HepG2 (cell line): ENCODE data around the gene LSM12. TPM values are rescaled to one million over a fixed set of nuclear protein-coding genes. Genes with fewer than 3 reads are reported as not detected.

Experiments used
- CBX1 ChIP-seq: IDR thresholded peaks from one replicate; pipeline ENCODE4 v1.6.1; 2016; ENCODE audit warnings: antibody characterized with exemption, low read depth
- CC2D1A ChIP-seq: sonication (generic); formaldehyde crosslinking; IDR thresholded peaks from 2 replicates; pipeline ENCODE4 v1.8.1; 2023; ENCODE audit warnings: mild to moderate bottlenecking, missing genetic modification reagents
- CENPX ChIP-seq: sonication (generic); formaldehyde crosslinking; IDR thresholded peaks from 2 replicates; pipeline ENCODE4 v1.9.0; 2021; ENCODE audit warnings: mild to moderate bottlenecking, missing genetic modification reagents, moderate library complexity
- CREB3 ChIP-seq: sonication (generic); formaldehyde crosslinking; IDR thresholded peaks from 2 replicates; pipeline ENCODE4 v1.5.0; 2020; ENCODE audit warnings: missing genetic modification reagents
- E2F2 ChIP-seq: sonication (generic); formaldehyde crosslinking; IDR thresholded peaks from 2 replicates; pipeline ENCODE4 v1.4.0; 2020; ENCODE audit warnings: missing genetic modification reagents, borderline replicate concordance
- FLYWCH1 ChIP-seq: sonication (generic); formaldehyde crosslinking; IDR thresholded peaks from 2 replicates; pipeline ENCODE4 v1.8.1; 2023; ENCODE audit warnings: mild to moderate bottlenecking, missing genetic modification reagents
- HHEX ChIP-seq: IDR thresholded peaks from 2 replicates; pipeline ENCODE4 v1.6.1; 2016; ENCODE audit warnings: control low read depth
- KAT7 ChIP-seq: IDR thresholded peaks from 2 replicates; pipeline ENCODE4 v1.6.1; 2018; ENCODE audit warnings: borderline replicate concordance, missing compliant biosample characterization
- NCOR1 ChIP-seq: fragments of 200-600 bp; sonication (generic); IDR thresholded peaks from 2 replicates; pipeline ENCODE4 v1.7.0; 2017; ENCODE audit warnings: antibody characterized with exemption, low read length, borderline replicate concordance
- NFATC3 ChIP-seq: sonication (generic); formaldehyde crosslinking; IDR thresholded peaks from 2 replicates; pipeline ENCODE4 v1.5.1; 2020; ENCODE audit warnings: mild to moderate bottlenecking, missing genetic modification reagents
- RXRB ChIP-seq: IDR thresholded peaks from 2 replicates; pipeline ENCODE4 v1.6.1; 2016; ENCODE audit warnings: borderline replicate concordance, missing genetic modification reagents, missing compliant biosample characterization
- SALL2 ChIP-seq: sonication (generic); formaldehyde crosslinking; IDR thresholded peaks from 2 replicates; pipeline ENCODE4 v1.8.1; 2023; ENCODE audit warnings: mild to moderate bottlenecking, missing genetic modification reagents, inconsistent platforms
- SETDB1 ChIP-seq: sonication (generic); formaldehyde crosslinking; IDR thresholded peaks from 2 replicates; pipeline ENCODE4 v1.5.1; 2020; ENCODE audit warnings: missing genetic modification reagents, mild to moderate bottlenecking, borderline replicate concordance
- SMARCE1 ChIP-seq: fragments of 450-650 bp; IDR thresholded peaks from 2 replicates; pipeline ENCODE4 v1.6.1; 2017; ENCODE audit warnings: borderline replicate concordance
- ZC3H4 ChIP-seq: sonication (generic); formaldehyde crosslinking; IDR thresholded peaks from 2 replicates; pipeline ENCODE4 v1.4.0; 2020; ENCODE audit warnings: missing genetic modification reagents, borderline replicate concordance
- ZKSCAN5 ChIP-seq: sonication (generic); formaldehyde crosslinking; IDR thresholded peaks from 2 replicates; pipeline ENCODE4 v1.5.1; 2020; ENCODE audit warnings: mild to moderate bottlenecking, missing genetic modification reagents
- ZNF20 ChIP-seq: sonication (generic); formaldehyde crosslinking; IDR thresholded peaks from 2 replicates; pipeline ENCODE4 v1.4.0; 2020; ENCODE audit warnings: mild to moderate bottlenecking, moderate library complexity, missing genetic modification reagents
- ZNF441 ChIP-seq: sonication (generic); formaldehyde crosslinking; IDR thresholded peaks from 2 replicates; pipeline ENCODE4 v1.7.0; 2021; ENCODE audit warnings: missing genetic modification reagents, borderline replicate concordance
- ZNF781 ChIP-seq: sonication (generic); formaldehyde crosslinking; IDR thresholded peaks from 2 replicates; pipeline ENCODE4 v1.5.1; 2020; ENCODE audit warnings: borderline replicate concordance, mild to moderate bottlenecking, missing genetic modification reagents; ENCODE audit errors: not compliant biosample characterization
- polyA plus RNA-seq, 8 experiments: library from polyadenylated mRNA; depleted of rRNA in 3 of 8; stranded (reverse) in 7 of 8; unstranded in 1 of 8; fragments of >200 nt; fragmentation: Illumina TruSeq in 4 of 8; extraction: Trizol in 4 of 8; gene quantifications; 2 replicates each; pipeline versions ENCODE4 v1.2.1 to v1.2.3, GENCODE V29; 2011 to 2016; ENCODE audit warnings: low read depth in 4 of 8, missing spikeins in 1 of 8, mixed read lengths in 1 of 8; ENCODE audit not compliant: insufficient read depth in 1 of 8
- total RNA-seq, 5 experiments: library from RNA; depleted of rRNA; stranded (reverse); fragments of >200 nt; fragmentation: Illumina TruSeq; extraction: Trizol; gene quantifications; 2 replicates each; pipeline ENCODE4 v1.2.3, GENCODE V29; 2016; ENCODE audit warnings: low read depth in 1 of 5
- TF ChIP-seq, protein P1 (sequence below): sonication (generic); formaldehyde crosslinking; conservative IDR thresholded peaks from 2 replicates; pipeline ENCODE4 v1.4.0; 2020; ENCODE audit warnings: missing genetic modification reagents
- TF ChIP-seq, protein P2 (sequence below): sonication (generic); formaldehyde crosslinking; IDR thresholded peaks from 2 replicates; pipeline ENCODE4 v1.5.1; 2020; ENCODE audit warnings: mild to moderate bottlenecking, missing genetic modification reagents, moderate library complexity

The LSM12 gene
- total and polyA plus RNA-seq, 2 of the 13 experiments (the other 11 are each of a cell fraction or from before 2014, with no cell fraction given): 52.8 to 55.7 TPM

- no peak for TF ChIP-seq SALL2 (CRISPR knock-in tag)
- TF ChIP-seq SETDB1 (CRISPR knock-in tag): no peak; the same call in 1 of the 2 replicates
- TF ChIP-seq NFATC3: 0 out of 2 replicates have a peak, but pooled peaks have one; percentile 75
- TF ChIP-seq CC2D1A (CRISPR knock-in tag): no peak
- TF ChIP-seq CREB3 (CRISPR knock-in tag): no peak
- peak; percentile 96 for TF ChIP-seq NCOR1
- peak; percentile 84 for TF ChIP-seq ZNF781 (CRISPR knock-in tag)
- TF ChIP-seq E2F2: peak; percentile 50; the same call in 1 of the 2 replicates
- TF ChIP-seq ZNF20 (CRISPR knock-in tag): no peak
- no peak for TF ChIP-seq CENPX
- TF ChIP-seq ZC3H4 (CRISPR knock-in tag): 0 out of 2 replicates have a peak, but pooled peaks have one; percentile 48
- TF ChIP-seq HHEX (CRISPR knock-in tag): no peak
- no peak for TF ChIP-seq ZKSCAN5 (CRISPR knock-in tag)
- TF ChIP-seq SMARCE1: no peak
- TF ChIP-seq, protein P1, sequence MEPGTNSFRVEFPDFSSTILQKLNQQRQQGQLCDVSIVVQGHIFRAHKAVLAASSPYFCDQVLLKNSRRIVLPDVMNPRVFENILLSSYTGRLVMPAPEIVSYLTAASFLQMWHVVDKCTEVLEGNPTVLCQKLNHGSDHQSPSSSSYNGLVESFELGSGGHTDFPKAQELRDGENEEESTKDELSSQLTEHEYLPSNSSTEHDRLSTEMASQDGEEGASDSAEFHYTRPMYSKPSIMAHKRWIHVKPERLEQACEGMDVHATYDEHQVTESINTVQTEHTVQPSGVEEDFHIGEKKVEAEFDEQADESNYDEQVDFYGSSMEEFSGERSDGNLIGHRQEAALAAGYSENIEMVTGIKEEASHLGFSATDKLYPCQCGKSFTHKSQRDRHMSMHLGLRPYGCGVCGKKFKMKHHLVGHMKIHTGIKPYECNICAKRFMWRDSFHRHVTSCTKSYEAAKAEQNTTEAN (CRISPR knock-in tag): no peak
- TF ChIP-seq KAT7 (CRISPR knock-in tag): peak; percentile 70
- TF ChIP-seq, protein P2, sequence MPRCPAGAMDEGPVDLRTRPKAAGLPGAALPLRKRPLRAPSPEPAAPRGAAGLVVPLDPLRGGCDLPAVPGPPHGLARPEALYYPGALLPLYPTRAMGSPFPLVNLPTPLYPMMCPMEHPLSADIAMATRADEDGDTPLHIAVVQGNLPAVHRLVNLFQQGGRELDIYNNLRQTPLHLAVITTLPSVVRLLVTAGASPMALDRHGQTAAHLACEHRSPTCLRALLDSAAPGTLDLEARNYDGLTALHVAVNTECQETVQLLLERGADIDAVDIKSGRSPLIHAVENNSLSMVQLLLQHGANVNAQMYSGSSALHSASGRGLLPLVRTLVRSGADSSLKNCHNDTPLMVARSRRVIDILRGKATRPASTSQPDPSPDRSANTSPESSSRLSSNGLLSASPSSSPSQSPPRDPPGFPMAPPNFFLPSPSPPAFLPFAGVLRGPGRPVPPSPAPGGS: peak; percentile 75
- TF ChIP-seq CBX1: peak; percentile 52
- peak; percentile 93 for TF ChIP-seq RXRB
- no peak for TF ChIP-seq FLYWCH1 (CRISPR knock-in tag)
- peak; percentile 72; the same call in 1 of the 2 replicates for TF ChIP-seq ZNF441 (CRISPR knock-in tag)
These were observed 42.2 kb upstream of the LSM12 start (continued) for GRCh38 chr17:44108440-44109311.
